Esophagus squamous epithelium (tissue), 4 donors: ENCODE measurements around the gene PPP2R1B.

Source experiments
- POLR2A ChIP-seq, 4 donors: fragments of 450-650 bp; IDR thresholded peaks; one replicate each; pipeline ENCODE4 v1.6.1; 2017; ENCODE audit warnings: antibody characterized with exemption in 4 of 4, mild to moderate bottlenecking in 4 of 4, moderate library complexity in 3 of 4
- TF ChIP-seq, protein P1 (sequence below), 6 experiments: fragments of 450-650 bp in 4 of 6; fragments of 200-600 bp in 2 of 6; sonication (generic) in 2 of 6; IDR thresholded peaks; one replicate each; pipeline ENCODE4 v1.5.1; 2016 to 2019; ENCODE audit warnings: antibody characterized with exemption in 6 of 6, mild to moderate bottlenecking in 4 of 6, moderate library complexity in 4 of 6

DNA sequence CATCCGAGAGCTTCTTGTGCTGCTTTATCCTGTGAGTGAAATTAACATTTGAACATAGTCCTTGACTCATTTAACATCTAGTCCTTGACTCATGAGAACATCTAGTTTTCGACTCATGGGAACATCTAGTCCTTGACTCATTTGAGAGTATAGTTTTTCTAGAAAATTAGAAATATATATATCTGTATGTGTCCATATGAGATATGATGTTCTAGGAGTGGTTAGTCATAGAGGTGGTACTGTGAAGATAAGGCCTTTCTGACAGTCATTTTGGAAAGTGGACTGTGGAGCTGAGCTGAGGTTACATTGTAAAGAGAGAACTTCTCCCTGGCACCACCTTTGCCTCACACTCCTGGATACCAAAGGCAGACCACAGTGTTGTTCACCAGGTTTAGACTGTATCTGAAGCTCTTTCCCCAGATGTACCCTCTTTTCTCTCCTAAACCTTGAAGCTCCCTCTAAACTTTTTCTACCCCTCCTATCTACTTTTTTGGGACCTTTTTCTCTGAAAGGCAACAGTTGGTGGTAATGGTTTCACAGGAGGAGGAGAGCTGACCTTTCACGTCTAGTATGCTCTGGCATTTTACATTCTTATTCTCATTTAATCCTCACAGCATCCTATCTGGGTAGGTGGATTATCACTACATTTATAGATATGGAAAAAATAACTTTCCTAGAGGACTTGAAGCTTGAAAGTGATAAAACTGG lies 67.2 kb downstream of the PPP2R1B start:
- TF ChIP-seq POLR2A (IDR thresholded peaks at IDR 0.05): no peak
- TF ChIP-seq, protein P1, sequence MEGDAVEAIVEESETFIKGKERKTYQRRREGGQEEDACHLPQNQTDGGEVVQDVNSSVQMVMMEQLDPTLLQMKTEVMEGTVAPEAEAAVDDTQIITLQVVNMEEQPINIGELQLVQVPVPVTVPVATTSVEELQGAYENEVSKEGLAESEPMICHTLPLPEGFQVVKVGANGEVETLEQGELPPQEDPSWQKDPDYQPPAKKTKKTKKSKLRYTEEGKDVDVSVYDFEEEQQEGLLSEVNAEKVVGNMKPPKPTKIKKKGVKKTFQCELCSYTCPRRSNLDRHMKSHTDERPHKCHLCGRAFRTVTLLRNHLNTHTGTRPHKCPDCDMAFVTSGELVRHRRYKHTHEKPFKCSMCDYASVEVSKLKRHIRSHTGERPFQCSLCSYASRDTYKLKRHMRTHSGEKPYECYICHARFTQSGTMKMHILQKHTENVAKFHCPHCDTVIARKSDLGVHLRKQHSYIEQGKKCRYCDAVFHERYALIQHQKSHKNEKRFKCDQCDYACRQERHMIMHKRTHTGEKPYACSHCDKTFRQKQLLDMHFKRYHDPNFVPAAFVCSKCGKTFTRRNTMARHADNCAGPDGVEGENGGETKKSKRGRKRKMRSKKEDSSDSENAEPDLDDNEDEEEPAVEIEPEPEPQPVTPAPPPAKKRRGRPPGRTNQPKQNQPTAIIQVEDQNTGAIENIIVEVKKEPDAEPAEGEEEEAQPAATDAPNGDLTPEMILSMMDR (IDR thresholded peaks at IDR 0.05): no peak
